Left lobe of liver (tissue), 2 donors: Measurements from ENCODE around the gene RNPS1. TPM values are rescaled to one million over a fixed set of nuclear protein-coding genes. Genes with fewer than 3 reads are reported as not detected.

Experiments
- ATAC-seq: fragments of 200-7000 bp; cut with Tn5 transposase; one replicate; pipeline ENCODE4 v1.9.1; 2020; ENCODE audit warnings: mild to moderate bottlenecking, moderate library complexity
- DNase-seq: peaks from one replicate; pipeline ENCODE4 v3.0.0-alpha.2; 2020; ENCODE audit warnings: low spot score
- total RNA-seq: library from RNA; stranded (reverse); gene quantifications from one replicate; pipeline ENCODE4 v1.2.1, GENCODE V29; 2021
- donor health status: DM: no; HTN: no; CAD: no; lungs with moderate emphysema.
- donor health status: DM: no; HTN: yes; CAD: no.

RNPS1 gene
- total RNA-seq, 1 donor from 2014 or later = 32.1 TPM

DNA sequence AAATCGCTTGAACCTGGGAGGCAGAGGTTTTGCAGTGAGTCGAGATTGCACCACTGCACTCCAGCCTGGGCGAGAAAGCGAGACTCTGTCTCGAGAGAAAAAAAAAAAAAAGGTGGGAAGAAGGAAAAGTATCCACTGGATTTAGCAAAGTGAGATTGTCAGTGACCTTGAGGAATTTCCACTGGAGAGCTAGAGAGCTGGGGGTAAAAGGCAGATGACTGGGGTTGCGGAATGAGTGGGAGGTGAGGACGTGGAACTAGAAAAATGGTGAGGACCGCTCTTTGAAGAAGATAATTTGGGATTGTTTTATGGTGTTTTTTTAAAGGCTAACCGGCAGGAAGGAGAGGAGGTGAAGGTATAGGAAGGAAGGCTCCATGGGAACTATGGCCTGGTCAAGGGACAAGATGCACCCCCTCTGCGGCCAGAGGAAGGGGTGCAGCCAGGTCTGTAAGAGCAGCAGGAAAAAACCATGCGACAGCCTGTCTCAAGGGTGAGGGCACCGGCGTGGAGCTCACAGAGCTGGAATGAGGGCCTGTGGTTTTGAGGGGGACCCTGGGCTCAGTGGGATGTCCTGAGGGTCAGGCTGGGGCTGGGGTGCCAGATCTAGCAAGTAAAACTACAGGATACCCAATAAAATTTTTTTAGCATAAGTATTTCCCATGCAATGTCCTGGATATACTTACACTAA lies 63.4 kb downstream of the RNPS1 start:
- no peak for DNase-seq
- no peak for ATAC-seq

Other genes with a start within 250 kb of the RNPS1 start
- gene NPW, start 248.3 kb downstream of the RNPS1 start, total RNA-seq = 8.5 TPM
- 334 TPM for gene NHERF2, start 241.2 kb downstream of the RNPS1 start, total RNA-seq
- 109 TPM for gene NTHL1, start 220.3 kb downstream of the RNPS1 start, total RNA-seq
- gene TSC2, start 220.1 kb downstream of the RNPS1 start, total RNA-seq = 117 TPM
- 65.0 TPM for gene PKD1, start 132.2 kb downstream of the RNPS1 start, total RNA-seq
- gene RAB26, start 119.5 kb downstream of the RNPS1 start, total RNA-seq = 10.2 TPM
- gene TRAF7, start 112.3 kb downstream of the RNPS1 start, total RNA-seq = 44.2 TPM
- gene CASKIN1, start 71.5 kb downstream of the RNPS1 start, total RNA-seq = 0.05 TPM
- 16.9 TPM for gene MLST8, start 62.7 kb downstream of the RNPS1 start, total RNA-seq
- 5.3 TPM for gene BRICD5, start 57.3 kb downstream of the RNPS1 start, total RNA-seq
- gene PGP, start 53.3 kb downstream of the RNPS1 start, total RNA-seq = 7.5 TPM
- gene E4F1, start 44.5 kb downstream of the RNPS1 start, total RNA-seq = 12.7 TPM
- 1.2 TPM for gene DNASE1L2, start 31.7 kb downstream of the RNPS1 start, total RNA-seq
- gene ECI1, start 16.5 kb downstream of the RNPS1 start, total RNA-seq = 171 TPM
- gene ABCA3, start 72.6 kb upstream of the RNPS1 start, total RNA-seq = 1.9 TPM
- 2.0 TPM for gene CCNF, start 161.3 kb upstream of the RNPS1 start, total RNA-seq
- 0.63 TPM for gene TEDC2, start 192.0 kb upstream of the RNPS1 start, total RNA-seq
- gene NTN3, start 203.2 kb upstream of the RNPS1 start, total RNA-seq = 3.6 TPM
- gene TBC1D24, start 207.0 kb upstream of the RNPS1 start, total RNA-seq = 32.5 TPM
- gene ATP6V0C, start 245.8 kb upstream of the RNPS1 start, total RNA-seq = 87.0 TPM